H1 (cell line): ENCODE data around the gene KLHDC7B. TPM values are rescaled to one million over a fixed set of nuclear protein-coding genes. Genes with fewer than 3 reads are reported as not detected.

ENCODE experiments used
- CTCF ChIA-PET: fragments of 300-600 bp; sonication (Branson Sonifier 250); formaldehyde crosslinking; loops from one replicate; lab custom pipeline; 2021; ENCODE audit not compliant: partially characterized antibody; lab: Charles Lee
- POLR2A ChIA-PET: fragments of 300-600 bp; sonication (Branson Sonifier 250); formaldehyde crosslinking; loops from one replicate; lab custom pipeline; 2021; ENCODE audit warnings: inconsistent platforms; ENCODE audit not compliant: partially characterized antibody; lab: Charles Lee
- DNase-seq, 2 experiments: peaks; one replicate each; pipeline versions ENCODE4 v3.0.0 to v3.0.0-alpha.2; 2010 to 2022; ENCODE audit warnings: low spot score in 2 of 2, low read depth in 1 of 2, mixed read lengths in 1 of 2
- FAIRE-seq: peaks from 2 replicates; lab custom pipeline; 2011; peaks lifted over from hg19 to GRCh38; lab: Jason Lieb, UNC
- H2AFZ ChIP-seq: 2 replicates; pipeline ENCODE4 v1.8.1; 2012; ENCODE audit warnings: low read length, inconsistent platforms
- H2AK5ac ChIP-seq: 2 replicates; pipeline ENCODE4 v1.6.1; 2013; ENCODE audit warnings: low read depth, low read length
- H2BK120ac ChIP-seq: replicated peaks from 2 replicates; pipeline ENCODE3; 2013; ENCODE audit warnings: low read depth, low read length, inconsistent platforms
- H2BK12ac ChIP-seq: 2 replicates; pipeline ENCODE4 v1.6.1; 2013; ENCODE audit warnings: low read depth, low read length
- H2BK15ac ChIP-seq: 2 replicates; pipeline ENCODE4 v1.6.1; 2013; ENCODE audit warnings: low read length
- H2BK20ac ChIP-seq: 2 replicates; pipeline ENCODE4 v1.6.1; 2013; ENCODE audit warnings: low read length
- H2BK5ac ChIP-seq: 2 replicates; pipeline ENCODE4 v1.6.1; 2013; ENCODE audit warnings: low read depth, low read length
- H3K14ac ChIP-seq: 2 replicates; pipeline ENCODE4 v1.6.1; 2013; ENCODE audit warnings: inconsistent platforms; ENCODE audit not compliant: insufficient read length
- H3K18ac ChIP-seq: 2 replicates; pipeline ENCODE4 v1.6.1; 2013; ENCODE audit warnings: low read length; ENCODE audit errors: extremely low read depth
- H3K23ac ChIP-seq: 2 replicates; pipeline ENCODE4 v1.6.1; 2013; ENCODE audit warnings: inconsistent platforms; ENCODE audit not compliant: insufficient read length
- H3K23me2 ChIP-seq: 2 replicates; pipeline ENCODE4 v1.6.1; 2013; ENCODE audit warnings: low read depth, low read length
- H3K27ac ChIP-seq: 2 replicates; pipeline ENCODE4 v1.6.1; 2011; ENCODE audit warnings: low read depth, low read length, inconsistent platforms
- H3K27me3 ChIP-seq, 4 experiments: replicated peaks in 1 of 4; 1 replicate in 1 of 4; 2 replicates in 3 of 4; pipeline versions ENCODE4 v1.6.1 to v1.8.1; 2011 to 2013; ENCODE audit warnings: low read length in 3 of 4, mild to moderate bottlenecking in 3 of 4, inconsistent platforms in 2 of 4, mixed read lengths in 2 of 4, moderate library complexity in 1 of 4; ENCODE audit not compliant: control insufficient read depth in 3 of 4, insufficient read depth in 3 of 4; ENCODE audit errors: extremely low read depth in 1 of 4
- H3K36me3 ChIP-seq, 4 experiments: 2 replicates each; pipeline versions ENCODE4 v1.6.1 to v1.8.1; 2011 to 2013; ENCODE audit warnings: mild to moderate bottlenecking in 4 of 4, low read length in 3 of 4, moderate library complexity in 2 of 4, control low read depth in 1 of 4, inconsistent platforms in 1 of 4; ENCODE audit not compliant: insufficient read depth in 4 of 4, control insufficient read depth in 2 of 4
- H3K4ac ChIP-seq: replicated peaks from 2 replicates; pipeline ENCODE3; 2013; ENCODE audit warnings: low read length, low read depth, mixed read lengths, inconsistent platforms; ENCODE audit not compliant: insufficient read length
- H3K4me1 ChIP-seq, 4 experiments: replicated peaks in 1 of 4; 1 replicate in 1 of 4; 2 replicates in 3 of 4; pipeline versions ENCODE4 v1.6.1 to v1.8.1; 2011 to 2013; ENCODE audit warnings: low read length in 3 of 4, inconsistent platforms in 2 of 4, mixed read lengths in 1 of 4; ENCODE audit not compliant: insufficient read depth in 4 of 4, control insufficient read depth in 3 of 4
- H3K4me2 ChIP-seq, 2 experiments: 2 replicates each; pipeline versions ENCODE4 v1.6.1 to v1.8.1; 2011 to 2013; ENCODE audit warnings: low read depth in 2 of 2, low read length in 2 of 2, control low read depth in 1 of 2, inconsistent platforms in 1 of 2, mild to moderate bottlenecking in 1 of 2; ENCODE audit not compliant: insufficient read depth in 1 of 2
- H3K4me3 ChIP-seq, 4 experiments: fragments of 200-600, 300-600 bp in 1 of 4; sonication (generic), shearing (Covaris generic), sonication (Bioruptor Twin) in 1 of 4; 2 replicates each; pipeline versions ENCODE4 v1.5.1 to v1.8.1; 2011 to 2016; ENCODE audit warnings: low read length in 4 of 4, low read depth in 3 of 4, control low read depth in 2 of 4, inconsistent platforms in 2 of 4, mild to moderate bottlenecking in 2 of 4, mixed read lengths in 1 of 4, moderate library complexity in 1 of 4; ENCODE audit not compliant: insufficient read depth in 2 of 4; ENCODE audit errors: extremely low read depth in 1 of 4
- H3K56ac ChIP-seq: replicated peaks from 2 replicates; pipeline ENCODE3; 2013; ENCODE audit warnings: low read depth, mild to moderate bottlenecking, mixed read lengths, low read length, inconsistent platforms; ENCODE audit not compliant: insufficient read length
- H3K79me1 ChIP-seq: 2 replicates; pipeline ENCODE4 v1.6.1; 2013; ENCODE audit warnings: low read depth, low read length, control low read depth
- H3K79me2 ChIP-seq, 2 experiments: 2 replicates each; pipeline versions ENCODE4 v1.6.1 to v1.8.1; 2012 to 2013; ENCODE audit warnings: low read length in 2 of 2, mild to moderate bottlenecking in 2 of 2, inconsistent platforms in 1 of 2; ENCODE audit not compliant: insufficient read depth in 2 of 2, control insufficient read depth in 1 of 2
- H3K9ac ChIP-seq, 4 experiments: replicated peaks in 1 of 4; 1 replicate in 1 of 4; 2 replicates in 3 of 4; pipeline versions ENCODE4 v1.6.1 to v1.8.1; 2011 to 2013; ENCODE audit warnings: low read depth in 3 of 4, low read length in 3 of 4, control low read depth in 2 of 4, mild to moderate bottlenecking in 2 of 4, moderate library complexity in 2 of 4, inconsistent platforms in 1 of 4; ENCODE audit errors: extremely low read depth in 1 of 4
- H3K9me3 ChIP-seq, 2 experiments: 2 replicates each; pipeline versions ENCODE4 v1.6.1 to v1.8.1; 2012 to 2013; ENCODE audit warnings: mild to moderate bottlenecking in 2 of 2, moderate library complexity in 2 of 2, control low read depth in 1 of 2, inconsistent platforms in 1 of 2, low read depth in 1 of 2, low read length in 1 of 2, mixed read lengths in 1 of 2; ENCODE audit not compliant: insufficient read depth in 2 of 2
- H4K20me1 ChIP-seq, 2 experiments: replicated peaks in 1 of 2; 2 replicates each; pipeline versions ENCODE3 to v1.8.1; 2011 to 2013; ENCODE audit warnings: inconsistent platforms in 2 of 2, low read length in 2 of 2, mild to moderate bottlenecking in 1 of 2; ENCODE audit not compliant: insufficient read depth in 2 of 2, control insufficient read depth in 1 of 2
- H4K5ac ChIP-seq: 2 replicates; pipeline ENCODE4 v1.6.1; 2013; ENCODE audit warnings: low read length, low read depth, mixed read lengths, inconsistent platforms; ENCODE audit not compliant: insufficient read length
- H4K8ac ChIP-seq: 2 replicates; pipeline ENCODE4 v1.8.0; 2013; ENCODE audit warnings: mild to moderate bottlenecking, moderate library complexity, low read length, inconsistent platforms; ENCODE audit not compliant: insufficient read depth; ENCODE audit errors: extremely low read depth
- H4K91ac ChIP-seq: replicated peaks from 2 replicates; pipeline ENCODE3; 2013; ENCODE audit warnings: low read length, mixed read lengths, inconsistent platforms; ENCODE audit not compliant: insufficient read length
- ASH2L ChIP-seq: fragments of 200-600, 300-600 bp; sonication (generic); IDR thresholded peaks from one replicate; pipeline ENCODE4 v1.7.1; 2017; ENCODE audit warnings: low read length
- BACH1 ChIP-seq: IDR thresholded peaks from 2 replicates; pipeline ENCODE4 v1.6.1; 2012; ENCODE audit warnings: low read length, improper control_type of control experiment
- HDAC2 ChIP-seq, 2 experiments: fragments of 300-600 bp in 1 of 2; sonication (generic) in 1 of 2; IDR thresholded peaks; 2 replicates each; pipeline ENCODE4 v1.6.1; 2011 to 2012; ENCODE audit warnings: low read depth in 2 of 2, low read length in 2 of 2, mild to moderate bottlenecking in 2 of 2, moderate library complexity in 2 of 2, borderline replicate concordance in 1 of 2, inconsistent platforms in 1 of 2
- KDM4A ChIP-seq: IDR thresholded peaks from one replicate; pipeline ENCODE4 v1.7.1; 2012; ENCODE audit warnings: low read depth, mild to moderate bottlenecking, moderate library complexity, low read length, inconsistent platforms; ENCODE audit not compliant: severe bottlenecking
- SRF ChIP-seq: IDR thresholded peaks from 2 replicates; pipeline ENCODE4 v1.6.1; 2011; ENCODE audit warnings: mild to moderate bottlenecking, low read depth, low read length, moderate library complexity
- WGBS, 2 experiments: shearing (Covaris generic) in 1 of 2; methylation state at CpG; one replicate each; pipeline versions ENCODE4 v1.1.6 to v1.1.7; 2013 to 2015; ENCODE audit warnings: low lambda C conversion rate in 2 of 2, mixed read lengths in 2 of 2, inconsistent platforms in 1 of 2, low coverage in 1 of 2, missing lambda C conversion rate in 1 of 2; ENCODE audit not compliant: insufficient replicate concordance in 2 of 2, insufficient coverage in 1 of 2, insufficient read length in 1 of 2; ENCODE audit errors: extremely low coverage in 1 of 2, missing lambda C conversion rate in 1 of 2; 5-methylcytosine and 5-hydroxymethylcytosine counted together
- polyA plus RNA-seq, 7 experiments: library from polyadenylated mRNA; depleted of rRNA in 3 of 7; stranded (reverse) in 5 of 7; unstranded in 2 of 7; fragments of >200 nt in 5 of 7; fragments of 200-250 nt in 2 of 7; gene quantifications; 1 replicate in 5 of 7; 2 replicates in 1 of 7; 4 replicates in 1 of 7; pipeline versions ENCODE4 v1.2.1 to v1.2.3, GENCODE V29; 2011 to 2013; ENCODE audit warnings: missing spikeins in 2 of 7, mixed read lengths in 2 of 7
- total RNA-seq: library from RNA; stranded (reverse); fragmentation: NEBNext Ultra II Directional; extraction: Animal tissue kit (Norgen Biotek cat#: 25700); gene quantifications from 2 replicates; pipeline ENCODE4 v1.2.1, GENCODE V29; 2021
- TF ChIP-seq, protein P1 (sequence below): IDR thresholded peaks from 2 replicates; pipeline ENCODE4 v1.6.1; 2012; ENCODE audit warnings: inconsistent platforms

Gene KLHDC7B
- total and polyA plus RNA-seq, 2 of the 8 experiments (the other 6 are each of a cell fraction or from before 2014, with no cell fraction given), result not detected

GRCh38 chr22:50526108-50526833, 19.4 kb upstream of the KLHDC7B start:
- H3K9me3 ChIP-seq, result no peaks in the 10 kb centered on the region
- peak overlapping the region in 3 of 4 experiments; percentile 66 to 76 (median 68); a peak in 5 of 7 replicates for H3K9ac ChIP-seq
- peaks cover 0 to 21% (median 12%) of the 10 kb centered on the region in 4 experiments; a peak in 5 of 7 replicates for H3K4me1 ChIP-seq
- H3K36me3 ChIP-seq, result peaks cover 4 to 14% (median 11%) of the 10 kb centered on the region in 4 experiments; a peak in 6 of 8 replicates
- 0 out of 2 replicates have a peak overlapping the region, but pooled peaks have one; percentile 60 for H3K18ac ChIP-seq
- H3K56ac ChIP-seq, result no peak overlapping the region
- peak overlapping the region; percentile 80 for H4K8ac ChIP-seq
- no peaks in the 10 kb centered on the region for H3K79me1 ChIP-seq
- H3K23me2 ChIP-seq, result peaks cover 25% of the 10 kb centered on the region; the same call in 1 of the 2 replicates
- no peak overlapping the region for H3K14ac ChIP-seq
- H4K20me1 ChIP-seq, result peaks cover 5 to 25% of the 10 kb centered on the region in 2 experiments
- no peak overlapping the region; the same call in 1 of the 2 replicates for H3K27ac ChIP-seq
- WGBS, 2 experiments, result 7% methylated on average over 26 of the region's 77 CpGs; no CpG with 5 or more reads in 1 of the 2 experiments
- no peak overlapping the region for H2BK120ac ChIP-seq
- H4K5ac ChIP-seq, result peak overlapping the region; percentile 70
- peaks cover 30 to 47% (median 40%) of the 10 kb centered on the region in 4 experiments for H3K27me3 ChIP-seq
- H2BK20ac ChIP-seq, result no peak overlapping the region
- DNase-seq, result peak in 1 of 2 experiments; percentile 85
- peak overlapping the region; percentile 70 to 88 for H3K4me2 ChIP-seq
- no peak overlapping the region for H2BK12ac ChIP-seq
- H3K23ac ChIP-seq, result no peak overlapping the region
- H3K4ac ChIP-seq, result peak overlapping the region; percentile 91
- H2BK15ac ChIP-seq, result 0 out of 2 replicates have a peak overlapping the region, but pooled peaks have one; percentile 72
- no peak for FAIRE-seq
- peak overlapping the region; percentile 55; the same call in 1 of the 2 replicates for H2AK5ac ChIP-seq
- no peaks in the 10 kb centered on the region for H3K79me2 ChIP-seq
- H4K91ac ChIP-seq, result peak overlapping the region; percentile 81
- peak overlapping the region; percentile 63 to 78 (median 67) for H3K4me3 ChIP-seq
- peak overlapping the region; percentile 85 for H2BK5ac ChIP-seq
- ChIA-PET CTCF (interaction anchor here (0.7 to 3.4 kb wide), 27 partner anchors 8 to 278 kb away, joined by 3 to 36 read pairs (median 4); partner anchors contain the start of genes DENND6B, LMF2, NCAPH2 and SYCE3), POLR2A (interaction anchor here (0.6 to 3.0 kb wide), 14 partner anchors 12 to 86 kb away, joined by 3 to 32 read pairs (median 4); partner anchors contain the start of genes LMF2, NCAPH2 and SYCE3)
- no peak overlapping the region for H2AFZ ChIP-seq
- peak; percentile 7 for TF ChIP-seq ASH2L
- TF ChIP-seq, protein P1, sequence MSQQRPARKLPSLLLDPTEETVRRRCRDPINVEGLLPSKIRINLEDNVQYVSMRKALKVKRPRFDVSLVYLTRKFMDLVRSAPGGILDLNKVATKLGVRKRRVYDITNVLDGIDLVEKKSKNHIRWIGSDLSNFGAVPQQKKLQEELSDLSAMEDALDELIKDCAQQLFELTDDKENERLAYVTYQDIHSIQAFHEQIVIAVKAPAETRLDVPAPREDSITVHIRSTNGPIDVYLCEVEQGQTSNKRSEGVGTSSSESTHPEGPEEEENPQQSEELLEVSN, result no peak
- TF ChIP-seq BACH1, result peak; percentile 67; the same call in 1 of the 2 replicates
- TF ChIP-seq HDAC2 (IDR thresholded peaks at IDR 0.05; ENCODE audit: borderline replicate concordance in 1 of 2, low read depth in 2 of 2, low read length in 2 of 2), result peak; percentile 35 to 66; a peak in 1 of 4 replicates
- TF ChIP-seq SRF, result no peak
- peak; percentile 61 for TF ChIP-seq KDM4A
